GM18502 (cell line): ENCODE data around the gene ARHGAP29.

Experiments used
- ATAC-seq: cut with Tn5 transposase; IDR thresholded peaks from one replicate; pipeline ENCODE4 v1.9.1; 2021; ENCODE audit warnings: mild to moderate bottlenecking; ENCODE audit not compliant: unreplicated experiment, poor library complexity

The ARHGAP29 gene, protein sequence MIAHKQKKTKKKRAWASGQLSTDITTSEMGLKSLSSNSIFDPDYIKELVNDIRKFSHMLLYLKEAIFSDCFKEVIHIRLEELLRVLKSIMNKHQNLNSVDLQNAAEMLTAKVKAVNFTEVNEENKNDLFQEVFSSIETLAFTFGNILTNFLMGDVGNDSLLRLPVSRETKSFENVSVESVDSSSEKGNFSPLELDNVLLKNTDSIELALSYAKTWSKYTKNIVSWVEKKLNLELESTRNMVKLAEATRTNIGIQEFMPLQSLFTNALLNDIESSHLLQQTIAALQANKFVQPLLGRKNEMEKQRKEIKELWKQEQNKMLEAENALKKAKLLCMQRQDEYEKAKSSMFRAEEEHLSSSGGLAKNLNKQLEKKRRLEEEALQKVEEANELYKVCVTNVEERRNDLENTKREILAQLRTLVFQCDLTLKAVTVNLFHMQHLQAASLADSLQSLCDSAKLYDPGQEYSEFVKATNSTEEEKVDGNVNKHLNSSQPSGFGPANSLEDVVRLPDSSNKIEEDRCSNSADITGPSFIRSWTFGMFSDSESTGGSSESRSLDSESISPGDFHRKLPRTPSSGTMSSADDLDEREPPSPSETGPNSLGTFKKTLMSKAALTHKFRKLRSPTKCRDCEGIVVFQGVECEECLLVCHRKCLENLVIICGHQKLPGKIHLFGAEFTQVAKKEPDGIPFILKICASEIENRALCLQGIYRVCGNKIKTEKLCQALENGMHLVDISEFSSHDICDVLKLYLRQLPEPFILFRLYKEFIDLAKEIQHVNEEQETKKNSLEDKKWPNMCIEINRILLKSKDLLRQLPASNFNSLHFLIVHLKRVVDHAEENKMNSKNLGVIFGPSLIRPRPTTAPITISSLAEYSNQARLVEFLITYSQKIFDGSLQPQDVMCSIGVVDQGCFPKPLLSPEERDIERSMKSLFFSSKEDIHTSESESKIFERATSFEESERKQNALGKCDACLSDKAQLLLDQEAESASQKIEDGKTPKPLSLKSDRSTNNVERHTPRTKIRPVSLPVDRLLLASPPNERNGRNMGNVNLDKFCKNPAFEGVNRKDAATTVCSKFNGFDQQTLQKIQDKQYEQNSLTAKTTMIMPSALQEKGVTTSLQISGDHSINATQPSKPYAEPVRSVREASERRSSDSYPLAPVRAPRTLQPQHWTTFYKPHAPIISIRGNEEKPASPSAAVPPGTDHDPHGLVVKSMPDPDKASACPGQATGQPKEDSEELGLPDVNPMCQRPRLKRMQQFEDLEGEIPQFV

DNA sequence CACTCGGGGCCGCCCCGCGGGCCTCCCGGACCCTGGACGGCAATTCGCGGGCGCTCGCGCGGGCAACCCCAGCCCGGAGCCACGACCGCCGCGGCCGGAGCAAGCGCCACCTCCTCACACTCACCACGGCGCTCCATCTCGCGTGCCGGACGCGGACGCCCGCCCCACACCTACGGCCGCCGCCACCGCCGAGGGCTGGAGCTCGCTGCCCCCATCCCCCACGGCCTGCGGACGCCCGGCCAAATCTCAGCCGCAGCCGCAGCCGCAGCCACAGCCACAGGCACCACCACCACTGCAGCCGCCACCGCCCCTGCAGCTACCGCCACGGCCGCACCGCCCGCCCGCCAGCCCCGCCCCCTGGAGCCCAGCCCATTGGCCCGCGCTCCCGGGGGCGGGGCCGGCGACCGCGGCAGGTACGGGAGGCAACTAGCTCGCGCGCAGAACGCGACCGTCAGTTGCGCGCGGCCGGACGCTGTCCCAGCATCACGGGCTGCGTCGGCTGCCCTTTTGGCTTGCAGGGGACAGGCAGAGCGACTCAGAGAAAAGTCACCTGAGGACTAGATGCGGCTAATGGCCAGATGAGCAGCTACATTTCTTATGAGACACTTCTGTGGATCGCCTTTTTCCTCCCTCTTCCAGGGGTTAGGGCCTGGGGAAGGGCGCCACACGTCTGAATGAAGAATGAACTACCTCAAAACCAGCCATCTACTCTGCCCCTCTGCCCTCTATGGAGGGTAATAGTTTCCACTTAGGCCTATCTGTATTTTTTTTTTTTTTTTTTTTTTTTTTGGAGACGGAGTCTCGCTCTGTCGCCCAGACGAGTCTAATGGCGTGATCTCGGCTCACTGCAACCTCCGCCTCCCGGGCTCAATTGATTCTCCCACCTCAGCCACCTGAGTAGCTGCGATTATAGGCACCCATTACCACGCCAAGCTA, at the start of gene ARHGAP29:
TSS of gene ARHGAP29 (minus strand) at position 294 of the 936 bp plus-strand sequence. CDS start 5,973 bp downstream, outside the sequence.
- no peak for ATAC-seq

DNA sequence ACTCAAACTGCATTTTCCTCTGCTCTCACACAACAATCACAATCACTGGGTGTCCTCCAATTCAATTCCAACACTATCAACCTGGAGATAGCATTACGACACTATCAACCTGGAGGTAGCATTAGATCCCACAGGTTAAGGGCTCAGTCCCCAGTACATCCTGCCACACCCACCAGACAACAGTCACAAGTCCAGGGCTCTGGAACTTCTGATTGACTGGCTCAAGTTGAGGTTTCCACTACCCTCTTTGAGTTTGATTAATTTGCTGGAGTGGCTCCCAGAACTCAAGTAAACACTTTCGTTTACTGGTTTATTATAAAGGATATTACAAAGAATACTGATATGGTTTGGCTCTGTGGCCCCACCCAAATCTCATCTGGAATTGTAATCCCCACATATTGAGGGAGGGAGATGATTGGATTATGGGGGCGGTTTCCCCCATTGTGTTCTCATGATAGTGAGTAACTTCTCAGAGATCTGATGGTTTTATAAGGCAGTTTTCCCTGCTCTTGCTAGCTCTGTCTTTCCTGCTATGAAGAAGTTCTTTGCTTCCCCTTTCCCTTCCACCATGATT, 49.6 kb upstream of the ARHGAP29 start:
- no peak for ATAC-seq

DNA sequence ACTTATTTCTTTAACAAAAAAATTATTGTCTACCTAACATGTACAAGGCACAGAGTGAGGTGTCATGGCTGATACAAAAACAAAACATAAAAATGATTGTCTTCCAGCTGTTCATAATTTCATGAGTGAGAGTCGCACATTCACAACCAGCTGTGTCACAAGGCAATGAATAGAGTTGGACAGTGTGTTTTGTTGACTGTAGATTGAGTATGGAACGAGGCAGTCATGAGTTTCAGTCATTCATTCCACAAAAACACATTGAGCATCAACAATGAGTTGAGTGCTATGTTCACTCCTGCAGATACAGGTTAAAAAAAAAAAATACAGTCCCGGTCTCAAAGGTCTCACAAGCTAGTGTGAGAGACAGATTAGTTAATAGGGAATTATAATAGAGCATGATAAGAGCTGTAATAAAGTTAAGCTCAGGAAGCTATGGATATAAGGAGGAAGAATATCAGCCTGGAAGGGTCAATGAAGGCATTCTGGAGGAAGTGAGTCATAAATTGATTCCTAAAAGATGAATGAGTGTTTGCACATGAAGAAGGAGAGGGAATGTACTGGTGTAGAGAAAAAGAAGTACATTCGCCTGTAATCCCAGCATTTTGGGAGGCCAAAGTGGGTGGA, 47.8 kb upstream of the ARHGAP29 start:
- ATAC-seq = no peak

DNA sequence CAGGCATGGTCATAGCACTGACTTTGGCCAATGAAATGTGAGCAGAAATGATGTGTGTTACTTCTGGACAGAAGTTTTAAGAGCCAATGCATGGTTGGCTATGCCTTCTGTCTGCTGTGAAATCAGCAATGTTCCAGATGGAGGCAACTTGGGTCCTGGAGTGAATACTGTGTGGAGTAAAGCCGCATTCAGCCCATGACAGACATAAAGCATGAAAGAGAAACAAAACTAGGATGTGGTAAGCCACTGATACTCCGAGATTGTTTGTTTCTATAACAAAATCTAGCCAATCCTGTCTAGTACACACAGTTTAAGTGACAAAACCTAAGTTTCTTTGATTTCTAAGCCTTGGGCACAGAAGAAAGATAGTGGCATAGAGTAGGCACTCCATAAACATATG, 47.1 kb upstream of the ARHGAP29 start:
- ATAC-seq = peak; percentile 94

DNA sequence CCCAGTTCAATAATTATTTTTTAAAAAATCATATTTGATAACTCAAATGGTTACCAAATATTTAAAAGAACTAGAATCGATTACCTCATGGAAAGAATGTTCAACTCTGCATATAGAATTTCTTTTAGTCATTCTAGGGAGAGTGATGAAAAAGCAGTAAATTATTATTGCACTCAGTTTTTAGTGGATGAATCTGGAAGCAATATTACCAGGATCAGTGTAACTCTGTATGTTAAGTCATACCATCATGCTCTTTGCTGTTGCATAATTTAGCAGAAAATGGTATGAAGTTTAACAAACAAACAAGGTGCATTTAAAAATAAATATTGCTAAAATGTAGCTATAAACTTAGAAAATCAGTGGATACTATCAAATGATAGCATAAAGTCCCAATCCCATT, 46.1 kb upstream of the ARHGAP29 start:
- no peak for ATAC-seq

DNA sequence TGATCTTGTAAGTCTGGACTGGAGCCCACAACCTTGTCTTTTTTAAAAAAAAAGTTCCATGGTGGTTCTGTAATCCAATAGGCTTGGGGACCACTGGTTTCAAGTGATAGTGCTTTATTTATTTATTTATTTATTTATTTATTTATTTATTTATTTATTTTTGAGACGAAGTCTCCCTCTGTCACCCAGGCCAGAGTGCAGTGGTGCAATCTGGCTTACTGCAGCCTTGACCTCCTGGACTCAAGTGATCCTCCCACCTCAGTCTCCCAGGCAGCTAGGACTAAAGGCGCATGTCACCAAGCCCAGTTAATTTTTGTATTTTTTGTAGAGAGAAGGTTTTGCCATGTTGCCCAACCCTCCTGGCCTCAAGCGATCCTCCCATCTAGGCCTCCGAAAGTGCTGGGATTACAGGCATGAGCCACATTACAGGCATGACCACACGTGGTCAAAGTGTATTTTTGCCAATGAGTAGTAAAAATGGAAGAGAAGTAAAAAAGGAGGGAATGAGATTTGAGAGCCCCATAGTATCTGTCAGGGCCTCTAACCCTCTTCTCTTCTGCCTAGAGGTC, 44.8 kb upstream of the ARHGAP29 start:
- ATAC-seq = no peak

DNA sequence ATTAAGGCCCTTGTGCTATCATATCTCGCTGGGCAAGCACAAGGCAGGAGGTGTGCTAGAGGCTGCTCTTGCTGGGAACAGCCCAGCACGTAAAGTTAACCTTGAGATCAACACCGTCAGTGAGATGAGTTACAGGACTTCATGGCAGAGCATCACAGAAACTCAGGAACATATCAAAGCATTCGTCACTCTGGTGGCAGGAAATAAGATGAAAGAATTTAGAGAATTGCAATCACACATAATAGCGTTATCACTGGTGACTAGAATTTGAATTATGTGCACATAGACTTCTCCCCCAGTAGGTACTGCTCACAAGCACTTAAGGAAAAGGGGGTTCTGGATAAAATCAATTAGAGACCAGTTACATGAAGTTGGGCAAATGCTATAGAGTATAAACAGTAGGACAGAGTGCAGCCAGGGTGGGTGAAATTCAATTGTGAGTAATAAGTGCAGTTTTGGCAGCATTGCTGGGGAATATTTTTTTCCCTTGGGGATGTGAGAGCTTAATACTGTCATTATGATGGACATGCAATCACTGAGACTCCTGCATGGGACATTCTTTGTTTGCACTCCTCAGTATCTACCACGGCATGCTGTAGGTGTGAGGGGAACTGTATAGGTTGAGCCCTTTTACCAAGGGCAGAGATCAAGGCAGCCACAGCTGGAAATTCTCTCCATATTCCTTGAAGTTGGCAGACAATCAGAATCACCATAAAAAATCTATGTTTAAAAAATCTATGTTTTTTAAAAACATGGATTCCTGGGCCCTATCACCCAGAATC, 44.2 kb upstream of the ARHGAP29 start:
- ATAC-seq = no peak

DNA sequence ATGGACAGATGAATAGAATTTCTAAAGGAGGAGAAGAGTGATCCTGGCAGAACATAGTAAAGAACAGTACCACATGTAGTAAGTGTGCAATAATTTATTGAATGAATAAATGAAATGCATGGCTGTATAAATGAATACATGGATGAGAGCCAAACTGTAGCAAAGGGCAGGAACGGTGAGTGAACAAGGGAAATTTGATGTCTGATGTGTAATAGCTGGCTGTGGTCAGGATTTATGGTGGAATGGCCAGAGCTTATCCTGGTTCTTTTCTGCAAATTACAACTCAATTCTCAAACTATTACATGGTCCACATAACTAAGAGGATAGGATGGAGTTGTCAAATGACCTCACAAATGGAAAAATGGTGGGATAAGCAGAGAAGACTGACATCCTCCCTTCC, 43.2 kb upstream of the ARHGAP29 start:
- ATAC-seq = no peak

DNA sequence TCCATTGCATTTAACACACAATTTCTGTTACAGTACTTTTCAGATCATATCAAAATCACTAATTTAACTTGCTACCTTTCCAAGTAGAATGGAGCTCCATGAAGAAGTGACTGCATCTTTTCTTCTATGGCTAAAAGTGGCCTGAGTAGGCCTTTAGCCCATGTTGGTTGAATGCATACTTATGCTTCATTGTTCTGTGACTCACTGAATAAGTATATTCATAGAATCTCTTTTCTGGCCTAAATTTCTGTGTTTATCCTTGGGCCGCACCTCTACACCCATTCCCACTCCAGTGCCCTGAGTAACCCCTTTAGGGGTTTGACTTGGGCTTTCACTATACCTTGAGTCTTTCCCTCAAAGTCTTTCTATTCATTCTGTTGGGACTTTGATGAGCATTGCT, 42.1 kb upstream of the ARHGAP29 start:
- ATAC-seq = no peak

DNA sequence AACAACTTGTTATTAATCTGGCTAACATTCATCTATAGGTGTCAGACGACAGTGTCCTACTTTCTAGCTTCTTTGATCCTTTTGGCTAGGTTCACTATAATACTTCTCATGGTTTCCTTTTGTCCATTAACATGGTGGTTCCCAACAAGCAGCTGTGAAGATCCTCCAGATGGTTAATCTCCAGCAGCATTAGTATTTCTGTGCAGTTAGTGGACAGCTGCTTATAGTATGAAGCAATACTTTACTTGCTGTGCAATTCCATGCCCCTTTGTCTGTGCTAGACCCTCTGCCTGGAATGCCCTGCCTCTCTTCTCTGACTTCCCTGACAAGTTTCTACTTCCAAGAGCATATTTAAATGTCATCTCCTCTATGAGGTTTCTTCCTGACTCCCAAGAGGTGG, 41.7 kb upstream of the ARHGAP29 start:
- no peak for ATAC-seq

DNA sequence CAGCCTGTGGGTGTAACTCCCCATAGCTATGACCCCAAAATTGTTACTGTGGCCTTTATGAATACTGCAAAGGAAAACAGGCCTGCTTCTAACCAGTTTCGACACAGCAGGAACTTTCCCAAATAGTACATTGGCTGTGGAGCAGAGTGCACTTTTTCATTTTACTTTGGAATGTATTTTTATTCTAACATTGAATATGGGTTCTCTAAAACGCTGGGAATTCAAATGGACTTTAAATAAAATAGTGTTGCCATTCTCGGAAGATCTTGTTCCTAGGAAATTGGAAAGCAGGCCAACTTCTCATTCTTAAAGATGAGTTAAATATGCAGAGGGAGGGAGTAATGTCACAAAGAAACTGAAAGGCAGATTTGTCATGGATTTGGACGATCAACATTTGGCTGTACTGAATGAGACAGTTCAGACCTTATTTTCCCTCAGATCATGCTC, 39.6 kb upstream of the ARHGAP29 start:
- no peak for ATAC-seq

DNA sequence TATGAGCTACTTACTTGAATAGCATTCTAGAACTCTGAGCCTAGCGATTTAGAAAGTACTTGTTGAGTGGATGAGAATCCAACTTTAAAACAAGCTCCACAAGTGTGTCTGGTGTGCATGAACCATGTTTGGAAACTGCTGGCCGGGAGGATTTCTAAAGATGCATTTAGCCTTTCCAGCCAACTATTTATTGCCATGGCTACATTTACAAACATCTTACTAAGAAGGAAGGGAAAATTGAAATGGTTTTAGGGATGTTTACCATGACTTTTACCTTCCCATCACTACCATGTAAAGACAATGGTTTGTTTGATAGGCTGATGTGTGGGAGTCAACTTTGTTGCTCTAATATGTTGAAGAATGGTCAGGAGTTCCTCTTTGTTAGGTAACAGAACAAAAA, 37.7 kb upstream of the ARHGAP29 start:
- no peak for ATAC-seq

DNA sequence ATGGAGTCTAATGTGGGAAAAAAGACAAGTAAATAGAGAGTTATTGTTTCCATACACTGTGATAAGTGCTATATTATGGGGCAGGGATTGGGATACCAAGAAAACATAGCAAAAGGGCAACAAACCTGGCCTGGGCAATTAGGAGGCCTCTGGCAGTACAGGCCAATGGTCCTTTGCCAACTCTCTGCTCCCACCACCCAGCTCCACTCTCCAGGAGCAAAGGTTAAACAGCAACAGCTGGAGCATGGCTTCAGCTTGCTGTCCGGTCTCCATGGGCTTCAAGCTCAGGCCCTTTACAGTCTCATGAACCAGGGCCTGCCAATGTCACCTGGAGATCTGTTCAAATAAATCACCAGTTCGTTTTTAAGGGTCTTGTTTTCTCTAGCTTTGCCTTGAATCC, 37.2 kb upstream of the ARHGAP29 start:
- no peak for ATAC-seq

DNA sequence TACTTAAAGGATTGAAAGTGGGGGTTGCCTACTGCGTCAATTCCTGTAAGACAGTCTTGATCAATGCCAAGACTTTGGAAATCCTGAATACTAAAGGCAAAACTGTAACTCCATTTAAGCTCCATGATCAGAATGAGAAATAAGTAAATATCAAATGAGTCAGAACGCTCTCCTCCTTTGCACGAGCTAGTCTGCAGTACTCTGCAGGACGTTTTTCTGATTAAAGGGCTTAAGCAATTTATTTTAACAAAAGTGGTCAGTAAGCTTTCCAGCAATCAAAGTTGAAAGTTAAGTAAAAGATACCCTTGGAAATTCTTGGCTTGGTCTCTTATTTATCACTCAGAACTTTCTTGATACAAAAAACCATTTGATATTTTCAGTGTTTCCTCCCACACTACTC, 35.7 kb upstream of the ARHGAP29 start:
- no peak for ATAC-seq

DNA sequence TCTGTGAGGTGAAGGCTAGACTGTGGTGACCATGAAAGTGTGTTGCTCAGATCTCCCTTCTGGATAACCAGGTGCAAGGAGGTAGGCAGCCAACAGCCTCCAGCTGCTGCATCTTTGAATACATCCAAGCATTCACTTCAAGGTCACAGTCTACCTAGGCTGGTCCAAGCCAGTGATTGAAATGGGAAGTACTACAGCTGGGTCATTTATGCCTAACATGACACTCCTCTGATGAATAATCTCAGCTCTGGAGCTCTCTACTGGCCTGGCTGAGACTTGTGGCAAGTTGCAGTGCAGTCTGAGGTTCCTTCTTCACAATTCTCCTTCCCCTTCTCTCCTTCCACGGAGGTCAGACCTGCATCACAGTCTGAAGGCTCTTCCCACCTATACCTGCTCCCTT, 35.0 kb upstream of the ARHGAP29 start:
- ATAC-seq = no peak

DNA sequence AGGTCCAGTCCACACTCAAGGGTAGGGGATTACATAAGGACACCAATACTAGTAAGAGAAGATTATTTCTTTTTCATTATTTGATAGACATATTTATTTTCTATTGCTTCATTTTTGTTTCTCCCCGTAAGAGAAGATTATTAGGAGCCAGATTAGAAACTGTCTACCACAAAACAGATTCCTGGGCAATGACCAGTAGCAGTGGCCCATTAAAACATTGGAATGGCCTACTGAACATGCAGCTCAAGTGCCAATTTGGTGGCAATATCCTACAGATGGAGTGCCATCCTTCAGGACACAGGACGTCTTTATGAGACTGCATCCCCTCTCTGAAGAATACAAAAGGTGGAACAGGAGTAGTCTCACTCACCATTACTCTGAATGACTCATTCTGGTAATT, 34.0 kb upstream of the ARHGAP29 start:
- ATAC-seq = no peak

DNA sequence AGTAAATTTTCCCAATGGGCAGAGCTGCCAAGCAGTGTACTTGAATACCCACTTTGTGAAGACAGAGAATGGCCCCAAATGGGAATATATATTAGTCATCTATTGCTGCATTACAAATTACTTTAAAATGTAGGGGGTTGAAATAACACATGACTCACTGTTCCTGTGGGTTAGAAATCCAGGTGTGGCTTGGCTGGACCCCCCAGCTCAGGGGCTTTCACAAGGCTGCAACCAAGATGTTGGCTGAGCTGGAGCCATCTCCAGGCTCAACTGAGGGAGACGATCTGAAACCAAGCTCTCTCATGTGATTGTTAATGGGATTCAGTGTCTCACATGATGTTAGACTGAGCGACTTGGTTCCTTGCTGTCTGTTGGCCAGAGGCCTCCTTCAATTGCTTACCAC, 33.4 kb upstream of the ARHGAP29 start:
- no peak for ATAC-seq

DNA sequence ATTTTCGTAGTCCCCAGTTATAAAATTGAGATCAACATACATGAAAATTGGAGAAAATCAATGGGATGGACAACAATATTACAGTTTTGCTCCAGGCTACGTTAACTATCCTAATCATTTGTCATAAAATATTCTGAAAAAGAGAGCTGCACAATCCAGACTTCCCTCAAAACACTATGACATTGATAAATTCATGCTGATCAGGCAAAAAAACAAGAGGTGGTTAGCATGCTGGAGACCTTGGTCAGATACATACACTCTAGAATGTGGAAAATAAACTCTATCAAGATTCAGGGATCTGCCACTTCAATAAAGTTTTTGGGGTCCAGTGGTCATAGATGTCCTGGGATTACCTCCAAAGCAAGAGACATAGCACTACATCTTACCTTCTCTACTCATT, 32.5 kb upstream of the ARHGAP29 start:
- no peak for ATAC-seq
